ENCODE measurements around the gene POLR1E.

Gene POLR1E

DNA sequence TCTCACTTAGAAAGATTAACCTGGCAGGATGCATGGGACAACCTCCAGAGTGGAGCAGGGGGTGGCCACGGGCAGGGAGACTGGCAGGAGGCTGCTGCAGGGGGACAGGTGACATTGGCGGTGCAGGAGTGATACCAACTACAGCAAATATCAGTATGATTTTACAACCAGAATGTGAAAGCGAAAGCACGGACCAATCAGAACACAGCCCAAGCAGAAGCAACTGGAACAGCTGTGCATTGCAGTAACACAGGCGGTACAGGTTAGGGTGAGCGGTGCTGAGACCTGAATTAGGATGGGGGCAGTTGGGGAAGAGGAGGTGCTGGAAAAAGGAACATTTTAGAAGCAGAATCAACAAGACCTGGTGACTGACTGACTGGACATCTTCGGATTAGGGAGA is 29.3 kb downstream of the POLR1E start:
- no peaks in the 10 kb centered on the region; the same call in 1 of the 2 replicates for H3K36me3 ChIP-seq (replicated peaks)
- no peaks in the 10 kb centered on the region for H3K9me3 ChIP-seq
- H3K4me3 ChIP-seq: no peak overlapping the region
- in situ Hi-C loops (cut with MboI; ENCODE audit: low sequenced_read_pairs): no loop called here
- H3K4me1 ChIP-seq: no peaks in the 10 kb centered on the region
- no peak for DNase-seq (ENCODE audit: low spot score in 2 of 2)
- no peaks in the 10 kb centered on the region for H3K27me3 ChIP-seq (ENCODE audit: low read depth)

DNA sequence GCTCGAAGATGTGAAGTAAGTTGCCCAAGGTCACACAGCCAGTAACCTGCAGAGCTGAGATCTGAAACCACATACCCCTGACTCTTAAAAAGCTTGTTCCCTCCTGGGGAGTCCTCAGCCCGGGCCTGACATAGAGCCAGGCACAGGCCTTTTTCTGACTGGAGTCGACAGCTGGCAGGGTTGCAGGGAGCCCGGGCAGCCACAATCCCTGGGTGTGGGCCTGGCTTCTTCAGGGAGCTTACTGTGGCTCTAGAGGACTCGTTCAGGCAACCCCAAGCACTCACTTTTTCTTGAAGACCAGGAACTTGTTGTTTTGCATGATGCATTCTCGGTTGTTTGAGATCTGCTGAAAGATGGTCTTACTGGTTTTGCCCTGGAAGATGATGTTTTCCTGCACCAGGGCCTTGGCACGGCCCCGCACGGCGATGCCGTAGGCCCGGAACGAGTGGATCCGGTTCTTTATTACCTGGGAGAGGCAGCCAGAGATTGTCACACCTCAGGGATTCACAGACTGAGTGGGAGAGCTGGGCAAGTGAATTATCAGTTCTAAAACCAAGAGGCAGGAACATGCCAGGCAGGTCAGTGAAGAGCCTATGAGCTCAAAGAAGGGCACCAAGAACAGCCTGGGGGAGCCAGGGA is 30.0 kb downstream of the POLR1E start:
- no peaks in the 10 kb centered on the region for H3K27me3 ChIP-seq (ENCODE audit: low read depth)
- H3K4me1 ChIP-seq: no peaks in the 10 kb centered on the region
- in situ Hi-C loops (cut with MboI; ENCODE audit: low sequenced_read_pairs): no loop called here
- H3K9me3 ChIP-seq: no peaks in the 10 kb centered on the region
- DNase-seq (ENCODE audit: low spot score in 2 of 2): no peak
- H3K36me3 ChIP-seq (replicated peaks): no peaks in the 10 kb centered on the region; the same call in none of the 2 replicates
- H3K4me3 ChIP-seq: no peak overlapping the region

DNA sequence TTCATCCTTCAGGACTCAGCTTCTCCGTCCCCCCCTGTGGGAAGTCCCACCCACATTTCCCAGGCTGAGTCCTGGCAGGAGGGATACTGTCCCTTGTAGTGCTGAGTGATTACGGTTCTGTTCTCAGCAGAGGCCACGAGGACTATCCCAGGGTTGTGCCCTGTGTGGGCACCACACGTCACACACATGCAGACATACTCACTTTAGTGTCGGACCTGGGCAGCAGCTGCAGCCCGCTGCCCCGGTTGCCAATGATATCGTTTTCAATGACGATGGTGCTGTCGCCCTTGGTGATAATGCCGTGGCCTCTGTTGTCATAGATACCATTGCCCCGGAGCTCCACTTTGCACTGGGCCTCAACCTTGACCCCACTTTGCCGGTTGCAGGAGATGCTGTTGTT is 32.2 kb downstream of the POLR1E start:
- Histone ChIP-seq H3K4me1 (no peaks in the 10 kb centered on the region), H3K9me3 (no peaks in the 10 kb centered on the region), H3K36me3 (replicated peaks) (peaks cover 8% of the 10 kb centered on the region), H3K27me3 (ENCODE audit: low read depth) (no peaks in the 10 kb centered on the region), H3K4me3 (no peak overlapping the region)
- DNase-seq (ENCODE audit: low spot score in 2 of 2): no peak
- in situ Hi-C loops (cut with MboI; ENCODE audit: low sequenced_read_pairs): no loop called here

DNA sequence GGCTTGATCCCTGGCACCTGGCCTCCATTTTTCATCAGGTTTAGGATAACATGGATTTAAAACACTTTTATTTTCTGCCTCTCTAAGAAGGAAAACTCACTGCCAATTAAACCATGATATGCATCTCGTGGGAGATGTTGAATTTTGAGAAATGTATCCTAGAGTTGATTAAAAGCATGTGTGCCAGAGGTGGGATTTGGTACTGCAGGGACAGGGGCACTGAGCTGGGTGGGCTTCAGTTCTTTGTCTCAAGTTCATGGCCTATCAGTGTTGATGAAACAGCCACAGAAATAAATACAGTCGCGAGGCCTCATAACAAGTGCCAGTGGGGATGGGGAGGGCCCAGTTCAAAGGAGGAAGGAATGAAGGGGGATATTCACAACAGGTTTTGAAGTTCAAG is 34.9 kb downstream of the POLR1E start:
- Histone ChIP-seq H3K36me3 (replicated peaks) (peaks cover 15% of the 10 kb centered on the region), H3K9me3 (no peaks in the 10 kb centered on the region)

DNA sequence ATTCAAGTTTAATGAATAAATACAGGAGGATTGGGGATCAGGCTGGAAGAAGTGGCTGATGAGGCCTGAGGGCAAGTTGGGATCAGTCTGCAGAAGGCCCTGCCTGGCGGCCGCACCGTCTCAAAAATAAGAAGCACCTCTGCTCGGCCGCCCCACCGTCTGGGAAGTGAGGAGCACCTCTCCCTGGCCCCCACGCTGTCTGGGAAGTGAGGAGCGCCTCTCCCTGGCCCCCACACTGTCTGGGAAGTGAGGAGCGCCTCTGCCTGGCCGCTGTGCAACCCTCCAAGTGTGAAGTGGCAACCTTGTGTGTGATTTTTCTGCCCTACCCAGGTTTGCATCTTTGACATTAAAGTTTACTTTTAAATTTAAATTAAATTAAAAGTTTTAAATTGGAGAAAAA is 35.4 kb downstream of the POLR1E start:
- H3K36me3 ChIP-seq (replicated peaks): peaks cover 18% of the 10 kb centered on the region
- H3K4me3 ChIP-seq: no peak overlapping the region
- H3K27me3 ChIP-seq (ENCODE audit: low read depth): no peaks in the 10 kb centered on the region
- H3K9me3 ChIP-seq: no peaks in the 10 kb centered on the region
- no peak for DNase-seq (ENCODE audit: low spot score in 2 of 2)
- H3K4me1 ChIP-seq: no peaks in the 10 kb centered on the region
- in situ Hi-C loops (cut with MboI; ENCODE audit: low sequenced_read_pairs): no loop called here

More for the DNA sequence above, 34.9 kb downstream of the POLR1E start:
- no peak overlapping the region for H3K4me3 ChIP-seq
- no peaks in the 10 kb centered on the region for H3K4me1 ChIP-seq
- DNase-seq (ENCODE audit: low spot score in 2 of 2): no peak
- H3K27me3 ChIP-seq (ENCODE audit: low read depth): no peaks in the 10 kb centered on the region
- in situ Hi-C loops (cut with MboI; ENCODE audit: low sequenced_read_pairs): no loop called here

DNA sequence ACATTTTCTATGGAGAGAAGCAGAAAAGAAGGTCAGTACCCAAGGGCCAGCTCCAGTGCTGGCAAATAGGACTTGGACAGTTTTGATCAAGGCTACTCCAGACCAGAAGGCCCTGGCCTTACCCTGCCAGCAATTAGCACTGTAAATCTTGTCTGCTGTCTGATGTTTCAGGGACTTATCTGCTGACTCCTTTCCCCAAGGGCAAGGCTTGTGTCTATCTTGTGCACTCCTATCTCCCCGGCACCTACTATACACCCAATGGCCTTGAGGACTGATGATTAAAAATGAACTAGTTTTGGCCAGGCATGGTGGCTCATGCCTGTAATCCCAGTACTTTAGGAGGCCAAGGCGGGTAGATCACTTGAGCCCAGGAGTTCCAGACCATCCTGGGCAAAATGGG is 37.2 kb downstream of the POLR1E start:
- in situ Hi-C loops (cut with MboI; ENCODE audit: low sequenced_read_pairs): no loop called here
- H3K36me3 ChIP-seq (replicated peaks): peaks cover 23% of the 10 kb centered on the region
- no peak for DNase-seq (ENCODE audit: low spot score in 2 of 2)

DNA sequence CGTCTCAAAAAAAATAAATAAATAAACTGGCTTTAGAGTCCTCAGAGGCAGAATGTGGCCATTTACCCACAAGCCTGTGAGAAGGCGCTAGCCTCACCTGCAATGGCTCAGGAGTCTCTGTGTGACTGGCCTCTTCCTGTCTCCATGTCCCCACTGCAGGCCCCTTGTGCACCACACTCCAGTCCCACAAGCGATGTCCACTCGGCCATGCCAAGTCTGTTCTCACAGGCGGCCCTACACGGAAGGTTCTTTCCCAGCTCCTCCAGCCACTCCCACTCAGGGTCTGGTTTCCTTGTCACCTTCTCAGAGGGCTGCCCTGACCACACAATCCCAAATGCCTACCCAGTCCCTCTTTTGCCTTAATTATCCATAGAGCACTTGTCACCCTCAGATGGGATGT is 38.2 kb downstream of the POLR1E start:
- Histone ChIP-seq H3K27me3 (ENCODE audit: low read depth) (no peaks in the 10 kb centered on the region), H3K36me3 (replicated peaks) (peaks cover 24% of the 10 kb centered on the region), H3K9me3 (no peaks in the 10 kb centered on the region), H3K4me1 (no peaks in the 10 kb centered on the region), H3K4me3 (no peak overlapping the region)
- in situ Hi-C loops (cut with MboI; ENCODE audit: low sequenced_read_pairs): no loop called here
- DNase-seq (ENCODE audit: low spot score in 2 of 2): no peak

More for the DNA sequence above, 37.2 kb downstream of the POLR1E start:
- Histone ChIP-seq H3K27me3 (ENCODE audit: low read depth) (no peaks in the 10 kb centered on the region), H3K9me3 (no peaks in the 10 kb centered on the region), H3K4me3 (no peak overlapping the region), H3K4me1 (no peaks in the 10 kb centered on the region)

DNA sequence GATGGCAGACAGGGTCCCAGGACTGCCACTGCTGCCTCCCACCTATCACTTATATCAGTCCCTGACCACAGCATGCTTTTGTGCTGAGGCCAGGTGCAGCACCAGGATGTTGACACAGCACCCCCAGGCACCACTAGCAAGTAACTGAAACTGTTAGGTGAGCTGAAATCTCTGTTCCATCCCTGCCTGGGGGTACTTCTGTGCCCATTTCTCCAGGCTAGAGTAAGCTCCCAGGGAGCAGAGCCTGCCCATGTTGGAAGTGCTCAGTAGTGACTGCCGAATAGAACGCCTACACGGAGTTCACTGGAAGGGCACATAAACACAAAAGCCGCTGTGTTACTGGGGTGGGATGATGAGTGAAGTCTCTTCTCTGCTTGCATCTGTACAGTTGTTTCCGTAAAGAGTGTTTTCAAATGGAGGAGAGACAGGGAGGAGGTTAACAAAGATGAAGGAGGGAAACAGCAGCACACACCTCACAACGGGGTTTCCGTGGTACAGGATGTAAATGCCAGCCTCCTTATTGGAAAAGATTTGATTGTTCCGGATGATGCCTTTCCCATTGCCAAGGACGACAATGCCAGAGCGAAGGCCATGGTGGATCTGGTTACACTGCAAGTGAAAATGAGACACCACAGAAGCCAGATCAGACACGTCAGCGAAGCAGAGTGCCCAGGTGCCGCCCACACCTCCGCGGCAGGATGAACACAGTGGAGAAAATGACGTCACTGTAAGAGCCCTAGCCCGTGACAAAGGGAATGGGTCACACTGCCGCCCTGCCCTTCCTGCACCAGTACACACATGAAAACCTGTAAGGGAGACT is 43.1 kb downstream of the POLR1E start:
- no peaks in the 10 kb centered on the region for H3K4me1 ChIP-seq
- DNase-seq (ENCODE audit: low spot score in 2 of 2): no peak
- H3K27me3 ChIP-seq (ENCODE audit: low read depth): no peaks in the 10 kb centered on the region
- no peak overlapping the region for H3K4me3 ChIP-seq
- peaks cover 21% of the 10 kb centered on the region for H3K36me3 ChIP-seq (replicated peaks)
- in situ Hi-C loops (cut with MboI; ENCODE audit: low sequenced_read_pairs): no loop called here
- H3K9me3 ChIP-seq: no peaks in the 10 kb centered on the region

DNA sequence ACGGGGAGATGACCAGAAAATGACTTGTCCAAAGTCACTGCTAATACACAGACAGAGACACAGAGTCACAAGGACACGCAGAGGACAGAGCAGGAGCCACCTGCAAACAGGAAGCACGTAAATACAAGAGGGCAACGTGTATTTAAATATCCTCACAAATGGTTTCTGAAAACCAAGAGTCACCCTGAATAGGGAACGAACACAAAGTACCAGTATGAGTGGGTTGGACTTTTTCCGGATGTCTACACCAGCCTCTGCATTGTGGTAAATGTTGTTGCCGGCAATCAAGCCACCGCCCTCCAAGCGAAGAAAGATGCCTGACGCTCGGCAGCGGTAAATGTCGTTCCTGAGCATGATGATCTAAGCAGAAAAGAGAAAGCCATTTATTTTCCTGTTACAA is 46.0 kb downstream of the POLR1E start:
- H3K27me3 ChIP-seq (ENCODE audit: low read depth): no peaks in the 10 kb centered on the region
- DNase-seq (ENCODE audit: low spot score in 2 of 2): no peak
- in situ Hi-C loops (cut with MboI; ENCODE audit: low sequenced_read_pairs): no loop called here
- H3K4me3 ChIP-seq: no peak overlapping the region
- H3K36me3 ChIP-seq (replicated peaks): peaks cover 23% of the 10 kb centered on the region
- no peaks in the 10 kb centered on the region for H3K4me1 ChIP-seq
- no peaks in the 10 kb centered on the region for H3K9me3 ChIP-seq

DNA sequence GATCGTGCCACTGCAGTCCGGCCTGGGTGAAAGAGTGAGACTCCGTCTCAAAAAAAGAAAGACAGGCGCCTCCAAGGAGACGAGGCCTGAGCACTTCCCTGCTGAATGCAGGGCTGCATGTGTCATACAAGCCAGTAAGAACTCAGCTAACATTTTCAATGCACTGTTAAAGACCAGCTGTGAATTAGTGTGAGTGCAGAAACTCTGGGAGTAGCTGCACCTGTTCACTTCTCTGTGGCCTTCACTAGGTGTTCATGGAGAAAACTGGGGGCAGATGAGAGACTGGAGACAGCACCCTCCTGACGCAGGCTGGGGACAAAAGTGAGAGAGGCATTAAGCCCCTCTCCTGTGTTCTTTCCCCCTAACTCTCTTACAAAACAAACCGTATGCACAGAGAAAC is 48.7 kb downstream of the POLR1E start:
- H3K27me3 ChIP-seq (ENCODE audit: low read depth): no peaks in the 10 kb centered on the region
- no peak overlapping the region for H3K4me3 ChIP-seq
- H3K9me3 ChIP-seq: no peaks in the 10 kb centered on the region
- no peaks in the 10 kb centered on the region for H3K4me1 ChIP-seq
- H3K36me3 ChIP-seq (replicated peaks): peaks cover 29% of the 10 kb centered on the region
- in situ Hi-C loops (cut with MboI; ENCODE audit: low sequenced_read_pairs): no loop called here
- DNase-seq (ENCODE audit: low spot score in 2 of 2): no peak

DNA sequence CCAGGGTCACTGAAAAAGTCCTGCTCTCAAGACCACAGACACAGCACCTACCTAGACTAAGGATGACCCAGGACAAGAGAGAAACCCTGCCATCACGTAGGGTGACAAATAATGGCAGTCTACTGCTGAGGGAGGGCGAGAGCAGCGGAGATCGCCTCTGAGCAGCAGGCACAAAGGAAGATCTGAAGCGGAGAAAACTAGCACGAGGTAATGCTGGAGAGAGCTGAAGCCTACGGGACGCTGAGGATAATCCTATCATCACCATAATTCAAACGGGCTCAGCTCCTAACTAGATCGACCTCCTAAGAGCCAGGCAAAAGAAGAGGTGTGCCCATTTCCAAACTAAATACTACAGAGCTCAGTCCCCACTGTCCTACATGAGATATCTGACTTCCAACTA is 49.2 kb downstream of the POLR1E start:
- H3K4me3 ChIP-seq: no peak overlapping the region
- in situ Hi-C loops (cut with MboI; ENCODE audit: low sequenced_read_pairs): no loop called here
- no peak for DNase-seq (ENCODE audit: low spot score in 2 of 2)

DNA sequence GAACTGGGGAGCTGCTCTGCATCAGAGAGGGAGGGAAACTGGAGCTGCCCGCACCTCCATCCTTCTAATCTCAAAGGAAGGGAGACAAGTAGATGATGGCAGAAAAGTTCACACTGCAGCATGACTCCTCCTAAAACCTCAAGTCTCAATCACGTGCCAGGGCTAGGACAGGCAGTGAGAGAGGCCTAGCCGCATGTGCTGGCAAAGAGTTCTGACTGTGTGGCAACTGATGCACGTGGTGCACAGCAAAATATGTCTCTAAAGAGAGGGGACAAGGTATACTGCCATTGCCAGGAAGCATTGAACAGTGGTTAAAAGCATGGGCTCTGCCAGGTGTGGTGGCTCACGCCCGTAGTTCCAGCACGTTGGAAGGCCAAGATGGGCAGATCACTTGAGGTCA is 52.4 kb downstream of the POLR1E start:
- peaks cover 30% of the 10 kb centered on the region for H3K36me3 ChIP-seq (replicated peaks)
- H3K4me3 ChIP-seq: no peak overlapping the region
- in situ Hi-C loops (cut with MboI; ENCODE audit: low sequenced_read_pairs): no loop called here
- no peaks in the 10 kb centered on the region for H3K9me3 ChIP-seq
- no peak for DNase-seq (ENCODE audit: low spot score in 2 of 2)
- H3K4me1 ChIP-seq: no peaks in the 10 kb centered on the region
- no peaks in the 10 kb centered on the region for H3K27me3 ChIP-seq (ENCODE audit: low read depth)

More for the DNA sequence above, 49.2 kb downstream of the POLR1E start:
- no peaks in the 10 kb centered on the region for H3K9me3 ChIP-seq
- peaks cover 29% of the 10 kb centered on the region for H3K36me3 ChIP-seq (replicated peaks)
- no peaks in the 10 kb centered on the region for H3K4me1 ChIP-seq
- H3K27me3 ChIP-seq (ENCODE audit: low read depth): no peaks in the 10 kb centered on the region

DNA sequence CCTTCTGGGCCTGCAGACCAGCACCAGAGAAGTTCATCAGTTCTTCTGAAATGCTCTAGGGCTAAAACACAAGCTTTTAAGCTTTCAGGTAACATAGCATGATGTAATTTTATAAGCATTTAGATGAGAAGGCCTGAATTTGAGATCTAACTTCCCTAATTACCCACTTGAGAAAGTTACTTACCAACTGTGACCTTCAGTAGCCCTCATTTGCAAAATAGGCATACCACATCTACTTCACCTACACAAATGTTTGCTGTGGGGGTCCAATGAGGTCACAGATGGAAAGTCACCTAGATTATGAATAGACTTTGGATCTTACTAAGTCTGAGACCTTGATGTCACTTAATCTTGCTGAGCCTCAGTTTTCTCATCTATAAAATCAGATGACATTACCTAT is 53.9 kb downstream of the POLR1E start:
- H3K4me1 ChIP-seq: no peaks in the 10 kb centered on the region
- no peaks in the 10 kb centered on the region for H3K9me3 ChIP-seq
- no peaks in the 10 kb centered on the region for H3K27me3 ChIP-seq (ENCODE audit: low read depth)
- no peak overlapping the region for H3K4me3 ChIP-seq
- H3K36me3 ChIP-seq (replicated peaks): peaks cover 30% of the 10 kb centered on the region
- DNase-seq (ENCODE audit: low spot score in 2 of 2): no peak
- in situ Hi-C loops (cut with MboI; ENCODE audit: low sequenced_read_pairs): no loop called here

DNA sequence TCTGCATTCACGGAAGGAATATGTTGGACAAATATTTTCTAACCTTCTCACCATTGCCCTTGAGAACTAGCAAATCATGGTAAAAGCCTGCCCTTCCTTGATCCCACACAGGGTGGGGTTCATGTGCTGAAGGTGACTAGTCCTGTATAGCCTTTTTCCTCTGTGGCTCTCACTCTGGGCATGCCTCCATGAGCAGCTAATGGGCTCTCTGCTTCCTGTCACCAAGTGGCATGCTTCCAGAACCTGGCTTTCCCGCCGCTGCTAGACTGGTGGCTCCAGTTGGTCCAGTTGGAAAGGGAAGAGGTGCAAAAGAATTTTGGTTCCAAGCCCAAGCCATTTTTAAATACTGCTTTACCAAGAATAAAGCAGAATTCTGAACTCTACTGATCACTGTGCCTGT is 54.9 kb downstream of the POLR1E start:
- Histone ChIP-seq H3K4me3 (no peak overlapping the region), H3K4me1 (no peaks in the 10 kb centered on the region), H3K27me3 (ENCODE audit: low read depth) (no peaks in the 10 kb centered on the region), H3K36me3 (replicated peaks) (peaks cover 28% of the 10 kb centered on the region), H3K9me3 (no peaks in the 10 kb centered on the region)
- in situ Hi-C loops (cut with MboI; ENCODE audit: low sequenced_read_pairs): no loop called here
- no peak for DNase-seq (ENCODE audit: low spot score in 2 of 2)

Data from HAP-1 (cell line).